Tibial artery (tissue), 4 donors: ENCODE results near the gene GBF1.

Experiments used
- DNase-seq, 2 donors: peaks; one replicate each; pipeline ENCODE4 v3.0.0-alpha.2; 2019
- H3K27ac ChIP-seq, 2 donors: fragments of 200-600 bp; sonication (generic) in 1 of 2; 1 replicate in 1 of 2; 2 replicates in 1 of 2; pipeline ENCODE4 v1.5.1; 2018 to 2019; ENCODE audit warnings: mild to moderate bottlenecking in 1 of 2
- H3K27me3 ChIP-seq, 2 donors: fragments of 200-600 bp; sonication (generic) in 1 of 2; one replicate each; pipeline versions ENCODE4 v1.5.1 to v1.6.0; 2016 to 2019
- H3K36me3 ChIP-seq, 3 donors: fragments of 200-600 bp; sonication (generic) in 2 of 3; one replicate each; pipeline ENCODE4 v1.5.1; 2016 to 2019; ENCODE audit warnings: mild to moderate bottlenecking in 2 of 3
- H3K4me1 ChIP-seq, 4 donors: fragments of 200-600 bp; sonication (generic) in 2 of 4; 1 replicate in 3 of 4; 2 replicates in 1 of 4; pipeline ENCODE4 v1.5.1; 2016 to 2019
- H3K4me3 ChIP-seq, 2 donors: fragments of 200-600 bp; sonication (generic) in 1 of 2; 1 replicate in 1 of 2; 2 replicates in 1 of 2; pipeline ENCODE4 v1.5.1; 2018 to 2019; ENCODE audit warnings: mild to moderate bottlenecking in 2 of 2
- H3K9me3 ChIP-seq, 3 donors: fragments of 200-600 bp; sonication (generic) in 1 of 3; one replicate each; pipeline ENCODE4 v1.5.1; 2016 to 2019
- intact Hi-C: fragments of 100-400 bp; cut with DNase I; formaldehyde crosslinking; loops from one replicate; pipeline ENCODE4 v1.15.0; 2023; ENCODE audit warnings: low total_unique reads
- TF ChIP-seq, protein P1 (sequence below), 2 experiments: fragments of 200-600 bp in 1 of 2; fragments of 450-650 bp in 1 of 2; IDR thresholded peaks; one replicate each; pipeline ENCODE4 v1.5.1; 2017 to 2019; ENCODE audit warnings: antibody characterized with exemption in 2 of 2, mild to moderate bottlenecking in 1 of 2, moderate library complexity in 1 of 2

The GBF1 gene

DNA sequence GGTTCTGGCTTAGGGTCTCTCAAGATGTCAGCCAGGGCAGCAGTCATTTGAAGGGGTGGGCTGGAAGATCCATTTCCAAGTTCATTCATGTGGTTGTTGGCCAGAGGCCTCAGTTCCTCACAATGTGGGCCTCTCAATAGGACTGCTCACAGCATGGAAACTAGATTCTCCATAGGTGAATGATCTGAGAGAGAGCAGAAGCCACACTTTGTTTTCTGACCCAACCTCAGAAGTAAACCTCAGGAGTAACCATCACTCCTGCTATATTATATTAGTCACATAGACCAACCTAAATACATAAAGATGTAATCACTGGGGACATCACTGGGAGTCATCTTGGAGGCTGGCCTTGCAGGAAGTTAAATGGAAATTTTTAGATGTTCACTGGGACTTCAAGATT lies 42.2 kb downstream of the GBF1 start:
- intact Hi-C loops = no loop called here
- no peaks in the 10 kb centered on the region for H3K36me3 ChIP-seq
- DNase-seq = no peak
- H3K4me3 ChIP-seq = no peak overlapping the region
- peaks cover 0 to 22% (median 2%) of the 10 kb centered on the region in 4 donors for H3K4me1 ChIP-seq
- H3K9me3 ChIP-seq = no peaks in the 10 kb centered on the region
- H3K27ac ChIP-seq = no peak overlapping the region
- H3K27me3 ChIP-seq = no peaks in the 10 kb centered on the region
- TF ChIP-seq, protein P1, sequence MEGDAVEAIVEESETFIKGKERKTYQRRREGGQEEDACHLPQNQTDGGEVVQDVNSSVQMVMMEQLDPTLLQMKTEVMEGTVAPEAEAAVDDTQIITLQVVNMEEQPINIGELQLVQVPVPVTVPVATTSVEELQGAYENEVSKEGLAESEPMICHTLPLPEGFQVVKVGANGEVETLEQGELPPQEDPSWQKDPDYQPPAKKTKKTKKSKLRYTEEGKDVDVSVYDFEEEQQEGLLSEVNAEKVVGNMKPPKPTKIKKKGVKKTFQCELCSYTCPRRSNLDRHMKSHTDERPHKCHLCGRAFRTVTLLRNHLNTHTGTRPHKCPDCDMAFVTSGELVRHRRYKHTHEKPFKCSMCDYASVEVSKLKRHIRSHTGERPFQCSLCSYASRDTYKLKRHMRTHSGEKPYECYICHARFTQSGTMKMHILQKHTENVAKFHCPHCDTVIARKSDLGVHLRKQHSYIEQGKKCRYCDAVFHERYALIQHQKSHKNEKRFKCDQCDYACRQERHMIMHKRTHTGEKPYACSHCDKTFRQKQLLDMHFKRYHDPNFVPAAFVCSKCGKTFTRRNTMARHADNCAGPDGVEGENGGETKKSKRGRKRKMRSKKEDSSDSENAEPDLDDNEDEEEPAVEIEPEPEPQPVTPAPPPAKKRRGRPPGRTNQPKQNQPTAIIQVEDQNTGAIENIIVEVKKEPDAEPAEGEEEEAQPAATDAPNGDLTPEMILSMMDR (IDR thresholded peaks at IDR 0.05) = no peak

GRCh38 chr10:102287991-102288390 lies 42.7 kb downstream of the GBF1 start:
- no peak for DNase-seq
- TF ChIP-seq, protein P1 (IDR thresholded peaks at IDR 0.05) = no peak
- no peak overlapping the region for H3K27ac ChIP-seq
- H3K4me1 ChIP-seq = peaks cover 0 to 22% (median 2%) of the 10 kb centered on the region in 4 donors
- H3K36me3 ChIP-seq = no peaks in the 10 kb centered on the region
- no peak overlapping the region for H3K4me3 ChIP-seq
- H3K9me3 ChIP-seq = no peaks in the 10 kb centered on the region
- intact Hi-C loops = no loop called here
- no peaks in the 10 kb centered on the region for H3K27me3 ChIP-seq

- DNase-seq = no peak
- intact Hi-C loops = no loop called here
- TF ChIP-seq, protein P1 (IDR thresholded peaks at IDR 0.05) = no peak
Measured at GRCh38 chr10:102289356-102289755, 44.0 kb downstream of the GBF1 start.

GRCh38 chr10:102289840-102290239 lies 44.5 kb downstream of the GBF1 start:
- H3K4me1 ChIP-seq = peaks cover 0 to 22% (median 2%) of the 10 kb centered on the region in 4 donors
- no peak overlapping the region for H3K27ac ChIP-seq
- no peaks in the 10 kb centered on the region for H3K36me3 ChIP-seq
- H3K9me3 ChIP-seq = no peaks in the 10 kb centered on the region
- no peak overlapping the region for H3K4me3 ChIP-seq
- intact Hi-C loops = no loop called here
- H3K27me3 ChIP-seq = no peaks in the 10 kb centered on the region
- TF ChIP-seq, protein P1 (IDR thresholded peaks at IDR 0.05) = no peak
- DNase-seq = no peak

More at GRCh38 chr10:102289356-102289755, 44.0 kb downstream of the GBF1 start:
- no peak overlapping the region for H3K4me3 ChIP-seq
- no peaks in the 10 kb centered on the region for H3K9me3 ChIP-seq
- H3K27ac ChIP-seq = no peak overlapping the region
- no peaks in the 10 kb centered on the region for H3K36me3 ChIP-seq
- peaks cover 0 to 22% (median 2%) of the 10 kb centered on the region in 4 donors for H3K4me1 ChIP-seq
- H3K27me3 ChIP-seq = no peaks in the 10 kb centered on the region

GRCh38 chr10:102291221-102291905 lies 46.0 kb downstream of the GBF1 start:
- no peak overlapping the region for H3K4me3 ChIP-seq
- no peaks in the 10 kb centered on the region for H3K27me3 ChIP-seq
- no peaks in the 10 kb centered on the region for H3K9me3 ChIP-seq
- no peaks in the 10 kb centered on the region for H3K36me3 ChIP-seq
- intact Hi-C loops = no loop called here
- TF ChIP-seq, protein P1 (IDR thresholded peaks at IDR 0.05) = no peak
- no peak for DNase-seq
- H3K4me1 ChIP-seq = peaks cover 0 to 18% (median 2%) of the 10 kb centered on the region in 4 donors
- H3K27ac ChIP-seq = no peak overlapping the region
